IMR-90 (cell line): ENCODE data around the gene IQUB. TPM values are rescaled to one million over a fixed set of nuclear protein-coding genes. Genes with fewer than 3 reads are reported as not detected.
"Not testable (repeated sequence)": the region's sequence is repeated elsewhere in the genome, so short reads cannot be mapped to it uniquely, and the experiment has no call there.

Source experiments
- ATAC-seq: fragments of 200-7000 bp; cut with Tn5 transposase; 2 replicates; pipeline ENCODE4 v1.9.1; 2020; ENCODE audit warnings: low read depth, mild to moderate bottlenecking, moderate library complexity
- BruUV-seq: library from RNA; stranded (reverse); fragments of 400-500 nt; replicated peaks from 2 replicates; lab custom pipeline; 2021; lab: Mats Ljungman, UMichigan
- CTCF ChIA-PET: fragments of 300-600 bp; formaldehyde crosslinking; extraction: SDS; loops from one replicate; lab custom pipeline; 2021; ENCODE audit warnings: antibody characterized with exemption; lab: Yijun Ruan, JAX
- POLR2A ChIA-PET: fragments of 300-600 bp; sonication (Branson Sonifier 250); formaldehyde crosslinking; loops from one replicate; lab custom pipeline; 2022; ENCODE audit warnings: antibody characterized with exemption; ENCODE audit not compliant: unreplicated experiment; lab: Charles Lee
- DNase-seq: peaks from one replicate; pipeline ENCODE4 v3.0.0; 2013
- H2AFZ ChIP-seq: replicated peaks from 2 replicates; pipeline ENCODE3; 2013; ENCODE audit warnings: low read length, mild to moderate bottlenecking; ENCODE audit not compliant: poor library complexity
- H2AK5ac ChIP-seq: 2 replicates; pipeline ENCODE4 v1.6.1; 2013; ENCODE audit warnings: low read depth, low read length, inconsistent platforms
- H2AK9ac ChIP-seq: replicated peaks from 2 replicates; pipeline ENCODE3; 2013; ENCODE audit warnings: mild to moderate bottlenecking, low read depth, low read length, moderate library complexity; ENCODE audit not compliant: poor library complexity
- H2BK120ac ChIP-seq: 2 replicates; pipeline ENCODE4 v1.6.1; 2013; ENCODE audit warnings: low read depth, low read length, inconsistent platforms
- H2BK15ac ChIP-seq: 3 replicates; pipeline ENCODE4 v1.6.1; 2013; ENCODE audit warnings: low read depth, low read length, inconsistent platforms
- H2BK20ac ChIP-seq: 2 replicates; pipeline ENCODE4 v1.6.1; 2013; ENCODE audit warnings: low read depth, mild to moderate bottlenecking, inconsistent platforms, low read length, moderate library complexity
- H2BK5ac ChIP-seq: 2 replicates; pipeline ENCODE4 v1.6.1; 2013; ENCODE audit warnings: mild to moderate bottlenecking, low read depth, low read length, inconsistent platforms; ENCODE audit not compliant: poor library complexity, severe bottlenecking
- H3K14ac ChIP-seq: replicated peaks from 2 replicates; pipeline ENCODE4 v1.6.1; 2013; ENCODE audit warnings: low read depth, low read length, inconsistent platforms
- H3K18ac ChIP-seq: 2 replicates; pipeline ENCODE4 v1.6.1; 2013; ENCODE audit warnings: low read depth, low read length, control low read depth
- H3K23ac ChIP-seq: 2 replicates; pipeline ENCODE4 v1.6.1; 2013; ENCODE audit warnings: low read depth, low read length, inconsistent platforms
- H3K27ac ChIP-seq: 2 replicates; pipeline ENCODE4 v1.5.1; 2013; ENCODE audit warnings: mild to moderate bottlenecking, control low read depth, low read length; ENCODE audit not compliant: insufficient read depth
- H3K27me3 ChIP-seq: 2 replicates; pipeline ENCODE4 v1.6.1; 2013; ENCODE audit warnings: low read length; ENCODE audit not compliant: control insufficient read depth, insufficient read depth
- H3K36me3 ChIP-seq: 2 replicates; pipeline ENCODE4 v1.6.1; 2013; ENCODE audit warnings: low read length, mixed read lengths; ENCODE audit not compliant: control insufficient read depth, insufficient read depth
- H3K4ac ChIP-seq: 2 replicates; pipeline ENCODE4 v1.6.1; 2013; ENCODE audit warnings: low read depth, low read length, inconsistent platforms
- H3K4me1 ChIP-seq: 2 replicates; pipeline ENCODE4 v1.6.1; 2013; ENCODE audit warnings: low read length, mixed read lengths; ENCODE audit not compliant: control insufficient read depth, insufficient read depth
- H3K4me2 ChIP-seq: 2 replicates; pipeline ENCODE4 v1.6.1; 2013; ENCODE audit warnings: low read depth, mild to moderate bottlenecking, control low read depth, low read length, moderate library complexity
- H3K4me3 ChIP-seq: 2 replicates; pipeline ENCODE4 v1.5.1; 2013; ENCODE audit warnings: low read depth, mild to moderate bottlenecking, control low read depth, low read length, moderate library complexity; ENCODE audit not compliant: insufficient read depth
- H3K56ac ChIP-seq: 2 replicates; pipeline ENCODE4 v1.6.1; 2013; ENCODE audit warnings: low read length, inconsistent platforms; ENCODE audit not compliant: insufficient read depth; ENCODE audit errors: extremely low read depth
- H3K79me1 ChIP-seq, 2 experiments: 2 replicates each; pipeline ENCODE4 v1.6.1; 2013; ENCODE audit warnings: low read length in 2 of 2, inconsistent platforms in 1 of 2, low read depth in 1 of 2
- H3K9ac ChIP-seq: 2 replicates; pipeline ENCODE4 v1.6.1; 2013; ENCODE audit warnings: low read depth, low read length, control low read depth
- H3K9me1 ChIP-seq: 2 replicates; pipeline ENCODE4 v1.6.1; 2013; ENCODE audit warnings: low read length, inconsistent platforms; ENCODE audit not compliant: insufficient read depth
- H3K9me3 ChIP-seq: 2 replicates; pipeline ENCODE4 v1.6.1; 2013; ENCODE audit warnings: low read length; ENCODE audit not compliant: control insufficient read depth, insufficient read depth
- H4K20me1 ChIP-seq: 2 replicates; pipeline ENCODE4 v1.6.1; 2013; ENCODE audit warnings: low read length, inconsistent platforms; ENCODE audit not compliant: insufficient read depth
- H4K5ac ChIP-seq: 2 replicates; pipeline ENCODE4 v1.6.1; 2013; ENCODE audit warnings: mild to moderate bottlenecking, low read depth, low read length, control low read depth
- H4K8ac ChIP-seq, 2 experiments: 2 replicates each; pipeline ENCODE4 v1.6.1; 2013; ENCODE audit warnings: low read depth in 2 of 2, low read length in 2 of 2, control low read depth in 1 of 2, inconsistent platforms in 1 of 2
- H4K91ac ChIP-seq: 2 replicates; pipeline ENCODE4 v1.6.1; 2013; ENCODE audit warnings: low read depth, low read length, inconsistent platforms; ENCODE audit not compliant: insufficient read depth
- WGBS, 2 experiments: methylation state at CpG; one replicate each; pipeline versions ENCODE4 v1.1.5 to v1.1.7; 2013; ENCODE audit warnings: missing lambda C conversion rate in 2 of 2; ENCODE audit not compliant: insufficient read length in 1 of 2; ENCODE audit errors: extremely low coverage in 2 of 2; 5-methylcytosine and 5-hydroxymethylcytosine counted together
- dilution Hi-C: fragments of 300-500 bp; cut with HindIII; formaldehyde crosslinking; loops from one replicate; pipeline ENCODE4 v1.14.3; 2018; ENCODE audit warnings: low sequenced_read_pairs; ENCODE audit not compliant: unreplicated experiment
- in situ Hi-C: fragments of 300-500 bp; cut with MboI; formaldehyde crosslinking; loops from 3 replicates; pipeline ENCODE4 v1.14.3; 2019; ENCODE audit warnings: low sequenced_read_pairs, inconsistent platforms, mixed read lengths
- intact Hi-C: fragments of 100-400 bp; cut with micrococcal nuclease; formaldehyde crosslinking; loops from 2 replicates; pipeline ENCODE4 v1.10.0; 2022
- polyA plus RNA-seq, 3 experiments: library from polyadenylated mRNA; depleted of rRNA; stranded (reverse); fragments of >200 nt; gene quantifications; 2 replicates each; pipeline ENCODE4 v1.2.3, GENCODE V29; 2012; ENCODE audit warnings: low replicate concordance in 1 of 3
- total RNA-seq: library from RNA; depleted of rRNA; stranded (reverse); fragments of >200 nt; gene quantifications from 2 replicates; pipeline ENCODE4 v1.2.3, GENCODE V29; 2012

Gene IQUB
- total and polyA plus RNA-seq, 2 of the 4 experiments (the other 2 are of a cell fraction): 0.05 to 0.18 TPM

- H3K23ac ChIP-seq, H3K4me2 ChIP-seq, dilution Hi-C loops, H2BK15ac ChIP-seq, H2AK9ac ChIP-seq, CTCF ChIA-PET, H3K36me3 ChIP-seq, H3K18ac ChIP-seq, H4K20me1 ChIP-seq, ATAC-seq, POLR2A ChIA-PET, in situ Hi-C loops, H4K8ac ChIP-seq, H3K14ac ChIP-seq, intact Hi-C loops, H4K5ac ChIP-seq, H2AK5ac ChIP-seq, DNase-seq, H3K9me3 ChIP-seq, H3K4ac ChIP-seq, H2BK5ac ChIP-seq, H4K91ac ChIP-seq, H3K27me3 ChIP-seq, H3K4me3 ChIP-seq, H2BK120ac ChIP-seq, H3K27ac ChIP-seq, H3K4me1 ChIP-seq, H2AFZ ChIP-seq, H3K79me1 ChIP-seq, BruUV-seq, H3K9ac ChIP-seq, H3K56ac ChIP-seq, H2BK20ac ChIP-seq, H3K9me1 ChIP-seq: not testable (repeated sequence)
- WGBS, 2 experiments: no CpG with 5 or more reads among the region's 7 CpGs
Measured at GRCh38 chr7:123526533-123526932, 7.9 kb downstream of the IQUB start.
